Mesendoderm (in vitro differentiated cells): ENCODE results near the gene SELENOP.

Source experiments
- DNase-seq: peaks from one replicate; pipeline ENCODE4 v3.0.0; 2013
- H2AK5ac ChIP-seq: 2 replicates; pipeline ENCODE4 v1.6.1; 2013; ENCODE audit warnings: low read length, inconsistent platforms
- H2BK120ac ChIP-seq: 2 replicates; pipeline ENCODE4 v1.6.1; 2013; ENCODE audit warnings: low read depth, mild to moderate bottlenecking, low read length, moderate library complexity, mixed read lengths
- H2BK15ac ChIP-seq: replicated peaks from 2 replicates; pipeline ENCODE4 v1.6.1; 2013; ENCODE audit warnings: low read depth, mild to moderate bottlenecking, moderate library complexity
- H2BK5ac ChIP-seq: 2 replicates; pipeline ENCODE4 v1.6.1; 2013; ENCODE audit warnings: low read length, inconsistent platforms
- H3K18ac ChIP-seq: 2 replicates; pipeline ENCODE4 v1.6.1; 2013; ENCODE audit warnings: mild to moderate bottlenecking, low read length, mixed read lengths
- H3K23ac ChIP-seq: one replicate; pipeline ENCODE4 v1.6.1; 2013; ENCODE audit warnings: low read length
- H3K27ac ChIP-seq: 2 replicates; pipeline ENCODE4 v1.5.1; 2013; ENCODE audit warnings: low read depth, mild to moderate bottlenecking, inconsistent platforms, low read length, moderate library complexity
- H3K27me3 ChIP-seq: 2 replicates; pipeline ENCODE4 v1.6.1; 2013; ENCODE audit warnings: low read length, control low read depth, mild to moderate bottlenecking, inconsistent platforms; ENCODE audit not compliant: insufficient read depth, poor library complexity
- H3K36me3 ChIP-seq: 2 replicates; pipeline ENCODE4 v1.6.1; 2013; ENCODE audit warnings: low read length, inconsistent platforms; ENCODE audit not compliant: control insufficient read depth, insufficient read depth
- H3K4ac ChIP-seq: one replicate; pipeline ENCODE4 v1.6.1; 2013; ENCODE audit warnings: low read depth, mild to moderate bottlenecking, low read length, moderate library complexity
- H3K4me1 ChIP-seq: 2 replicates; pipeline ENCODE4 v1.6.1; 2013; ENCODE audit warnings: low read depth, low read length, inconsistent platforms; ENCODE audit not compliant: control insufficient read depth
- H3K4me2 ChIP-seq: 2 replicates; pipeline ENCODE4 v1.6.1; 2013; ENCODE audit warnings: low read length
- H3K4me3 ChIP-seq: 2 replicates; pipeline ENCODE4 v1.5.1; 2013; ENCODE audit warnings: mild to moderate bottlenecking, low read length
- H3K56ac ChIP-seq: one replicate; pipeline ENCODE4 v1.6.1; 2013; ENCODE audit warnings: low read length
- H3K79me1 ChIP-seq: 2 replicates; pipeline ENCODE4 v1.6.1; 2013; ENCODE audit warnings: low read length, inconsistent platforms
- H3K79me2 ChIP-seq: 2 replicates; pipeline ENCODE4 v1.6.1; 2013; ENCODE audit warnings: mild to moderate bottlenecking, low read length; ENCODE audit not compliant: control insufficient read depth, insufficient read depth
- H3K9ac ChIP-seq: 2 replicates; pipeline ENCODE4 v1.6.1; 2013; ENCODE audit warnings: low read length, inconsistent platforms
- H4K5ac ChIP-seq: one replicate; pipeline ENCODE4 v1.6.1; 2013; ENCODE audit warnings: low read length
- H4K8ac ChIP-seq: one replicate; pipeline ENCODE4 v1.6.1; 2013; ENCODE audit warnings: low read depth, mild to moderate bottlenecking, control low read depth, low read length, moderate library complexity
- WGBS: extraction: QIAGEN DNeasy Blood & Tissue Kit; methylation state at CpG from one replicate; pipeline ENCODE4 v1.1.7; 2013; ENCODE audit warnings: low lambda C conversion rate, missing lambda C conversion rate; ENCODE audit not compliant: insufficient coverage; ENCODE audit errors: extremely low coverage; 5-methylcytosine and 5-hydroxymethylcytosine counted together

The SELENOP gene

DNA sequence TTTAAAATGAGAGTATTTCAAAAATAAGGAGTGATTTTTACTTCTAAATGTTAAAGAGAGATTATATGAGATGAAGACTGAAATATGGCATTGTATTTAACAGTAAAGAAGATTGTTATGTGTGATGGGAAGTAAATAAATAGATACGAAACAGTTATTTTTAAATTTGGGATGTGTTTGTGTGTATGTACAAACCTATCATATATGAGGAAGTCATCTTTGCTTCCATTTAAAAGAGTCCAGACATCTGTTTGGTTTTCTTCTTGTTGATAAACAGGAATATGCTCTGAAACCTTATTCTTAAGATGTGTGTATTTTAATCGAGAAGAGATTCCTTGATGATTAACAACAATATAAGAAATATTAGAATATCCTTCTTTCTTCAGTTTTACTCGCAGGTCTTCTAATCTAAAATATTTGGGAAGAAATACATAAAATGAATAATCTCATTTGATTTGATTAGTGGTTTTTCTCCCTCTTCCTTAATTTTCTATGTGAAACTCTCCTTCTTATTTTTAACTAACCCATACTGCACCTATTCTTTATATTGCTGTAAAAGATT lies 4.9 kb downstream of the SELENOP start:
- WGBS: 100% methylated on average over 1 of the region's 3 CpGs
- H2BK5ac ChIP-seq: no peak overlapping the region
- DNase-seq: no peak
- H3K4me2 ChIP-seq: no peak overlapping the region
- H3K4me3 ChIP-seq: no peak overlapping the region
- H4K5ac ChIP-seq: no peak overlapping the region
- no peak overlapping the region for H3K4ac ChIP-seq
- H2AK5ac ChIP-seq: no peak overlapping the region
- H3K4me1 ChIP-seq: no peaks in the 10 kb centered on the region
- no peak overlapping the region for H4K8ac ChIP-seq
- H3K56ac ChIP-seq: no peak overlapping the region
- H2BK15ac ChIP-seq: no peak overlapping the region
- no peak overlapping the region for H3K9ac ChIP-seq
- no peaks in the 10 kb centered on the region for H3K79me2 ChIP-seq
- no peak overlapping the region for H3K18ac ChIP-seq
- H3K36me3 ChIP-seq: no peaks in the 10 kb centered on the region
- no peaks in the 10 kb centered on the region for H3K79me1 ChIP-seq
- no peaks in the 10 kb centered on the region for H3K27me3 ChIP-seq
- no peak overlapping the region for H2BK120ac ChIP-seq
- H3K27ac ChIP-seq: no peak overlapping the region
- no peak overlapping the region for H3K23ac ChIP-seq

DNA sequence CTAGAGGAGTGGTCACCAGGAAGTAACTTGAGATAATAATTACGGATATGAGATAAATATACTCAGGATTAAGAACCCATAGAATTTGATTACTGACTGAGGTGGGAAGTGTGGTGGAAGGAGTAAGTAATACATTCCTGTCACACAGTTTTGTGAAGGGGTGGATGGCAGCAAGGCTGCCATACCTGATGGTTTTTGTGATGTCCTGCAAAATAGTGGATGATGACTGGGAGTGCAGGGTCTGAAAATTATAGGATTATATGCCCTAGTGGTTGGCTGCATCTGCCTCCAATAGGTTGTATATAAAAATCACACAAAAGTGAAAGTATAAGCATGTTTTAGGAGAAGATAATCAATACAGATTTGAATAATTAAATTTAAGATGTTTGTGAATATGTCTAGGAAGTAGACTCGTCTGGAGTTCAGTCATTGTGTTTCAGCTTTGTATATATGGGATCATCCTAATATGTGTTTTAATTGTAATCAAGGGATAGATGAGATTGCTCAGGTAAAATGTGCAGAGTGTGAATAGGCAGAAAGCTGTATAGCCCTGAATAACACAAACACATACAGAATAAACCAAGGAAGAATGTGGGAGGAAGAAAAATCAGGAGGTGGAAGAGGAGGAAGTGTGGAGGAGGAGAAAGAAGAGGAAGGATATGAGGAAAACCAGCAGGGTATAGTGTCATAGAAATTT lies 5.5 kb downstream of the SELENOP start:
- H3K56ac ChIP-seq: no peak overlapping the region
- no peak overlapping the region for H4K5ac ChIP-seq
- no peak overlapping the region for H4K8ac ChIP-seq
- no peak overlapping the region for H3K4me2 ChIP-seq
- 100% methylated on average over 1 of the region's 2 CpGs for WGBS
- no peak overlapping the region for H3K9ac ChIP-seq
- no peak overlapping the region for H2BK120ac ChIP-seq
- no peak overlapping the region for H3K18ac ChIP-seq
- no peak for DNase-seq
- H3K79me2 ChIP-seq: no peaks in the 10 kb centered on the region
- H3K27me3 ChIP-seq: no peaks in the 10 kb centered on the region
- no peaks in the 10 kb centered on the region for H3K4me1 ChIP-seq
- no peak overlapping the region for H2AK5ac ChIP-seq
- no peak overlapping the region for H3K4ac ChIP-seq
- no peaks in the 10 kb centered on the region for H3K36me3 ChIP-seq
- H2BK15ac ChIP-seq: no peak overlapping the region
- no peak overlapping the region for H2BK5ac ChIP-seq
- H3K79me1 ChIP-seq: no peaks in the 10 kb centered on the region
- no peak overlapping the region for H3K4me3 ChIP-seq
- H3K27ac ChIP-seq: no peak overlapping the region
- H3K23ac ChIP-seq: no peak overlapping the region

DNA sequence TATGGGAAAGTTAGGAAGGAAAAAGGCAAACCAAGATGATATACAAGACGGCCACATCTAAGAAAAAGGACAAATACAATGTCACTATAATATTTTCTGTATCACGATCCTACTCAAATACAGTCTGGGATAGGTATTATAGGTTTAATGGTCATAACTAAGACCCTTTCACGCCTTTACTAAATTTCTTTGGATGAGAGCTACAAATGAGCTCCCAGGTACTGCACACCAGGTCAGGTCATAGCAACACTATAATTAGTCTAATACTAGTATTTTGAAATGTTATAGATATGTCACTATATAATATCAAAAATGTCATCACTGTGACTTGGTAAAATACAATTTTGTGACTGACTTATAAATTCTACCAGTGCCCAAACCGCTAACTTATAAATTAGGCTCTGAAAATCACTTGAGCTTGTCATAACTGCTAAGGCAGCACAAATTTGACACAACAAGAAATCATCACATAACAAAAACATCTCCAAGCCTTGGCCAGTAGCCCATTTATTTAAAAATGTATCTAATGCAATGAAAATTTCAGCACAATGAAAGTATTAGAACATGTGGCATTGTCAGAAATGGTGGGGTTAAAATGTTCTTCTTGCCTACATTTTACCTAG lies 6.9 kb downstream of the SELENOP start:
- Histone ChIP-seq H2BK120ac (no peak overlapping the region), H2BK5ac (no peak overlapping the region), H3K18ac (no peak overlapping the region), H3K79me2 (no peaks in the 10 kb centered on the region), H3K27me3 (no peaks in the 10 kb centered on the region), H3K4ac (no peak overlapping the region), H3K79me1 (no peaks in the 10 kb centered on the region), H3K9ac (no peak overlapping the region), H4K5ac (no peak overlapping the region), H4K8ac (no peak overlapping the region), H2BK15ac (no peak overlapping the region), H3K4me1 (no peaks in the 10 kb centered on the region), H2AK5ac (no peak overlapping the region), H3K36me3 (no peaks in the 10 kb centered on the region), H3K23ac (no peak overlapping the region), H3K4me2 (no peak overlapping the region), H3K56ac (no peak overlapping the region), H3K27ac (no peak overlapping the region), H3K4me3 (no peak overlapping the region)
- no CpG with 5 or more reads among the region's 4 CpGs for WGBS
- no peak for DNase-seq

- H3K27ac ChIP-seq: no peak overlapping the region
- no peak overlapping the region for H4K8ac ChIP-seq
Observed at GRCh38 chr5:42801516-42802166, 10.1 kb downstream of the SELENOP start.

GRCh38 chr5:42800748-42801330 lies 10.9 kb downstream of the SELENOP start:
- H3K56ac ChIP-seq: no peak overlapping the region
- H3K27ac ChIP-seq: no peak overlapping the region
- H3K4ac ChIP-seq: no peak overlapping the region
- no peaks in the 10 kb centered on the region for H3K79me1 ChIP-seq
- no peak overlapping the region for H3K4me2 ChIP-seq
- no peak overlapping the region for H2AK5ac ChIP-seq
- no peak for DNase-seq
- no peak overlapping the region for H2BK5ac ChIP-seq
- H3K36me3 ChIP-seq: no peaks in the 10 kb centered on the region
- H4K5ac ChIP-seq: no peak overlapping the region
- no peaks in the 10 kb centered on the region for H3K27me3 ChIP-seq
- H3K79me2 ChIP-seq: no peaks in the 10 kb centered on the region
- H2BK120ac ChIP-seq: no peak overlapping the region
- no peak overlapping the region for H3K18ac ChIP-seq
- H3K4me3 ChIP-seq: no peak overlapping the region
- no peak overlapping the region for H2BK15ac ChIP-seq
- no CpG with 5 or more reads among the region's 8 CpGs for WGBS
- no peak overlapping the region for H3K23ac ChIP-seq
- H3K4me1 ChIP-seq: no peaks in the 10 kb centered on the region
- no peak overlapping the region for H4K8ac ChIP-seq
- H3K9ac ChIP-seq: no peak overlapping the region

More at GRCh38 chr5:42801516-42802166, 10.1 kb downstream of the SELENOP start:
- WGBS: no CpG with 5 or more reads among the region's 6 CpGs
- Histone ChIP-seq H2BK15ac (no peak overlapping the region), H2AK5ac (no peak overlapping the region), H3K4me1 (no peaks in the 10 kb centered on the region), H3K4ac (no peak overlapping the region), H3K27me3 (no peaks in the 10 kb centered on the region), H2BK120ac (no peak overlapping the region), H3K79me1 (no peaks in the 10 kb centered on the region), H3K4me3 (no peak overlapping the region), H3K36me3 (no peaks in the 10 kb centered on the region), H3K23ac (no peak overlapping the region), H3K56ac (no peak overlapping the region), H2BK5ac (no peak overlapping the region), H3K9ac (no peak overlapping the region), H3K79me2 (no peaks in the 10 kb centered on the region), H3K18ac (no peak overlapping the region), H3K4me2 (no peak overlapping the region), H4K5ac (no peak overlapping the region)
- no peak for DNase-seq
